ENCODE measurements around the gene MACROD2.

Gene MACROD2

DNA sequence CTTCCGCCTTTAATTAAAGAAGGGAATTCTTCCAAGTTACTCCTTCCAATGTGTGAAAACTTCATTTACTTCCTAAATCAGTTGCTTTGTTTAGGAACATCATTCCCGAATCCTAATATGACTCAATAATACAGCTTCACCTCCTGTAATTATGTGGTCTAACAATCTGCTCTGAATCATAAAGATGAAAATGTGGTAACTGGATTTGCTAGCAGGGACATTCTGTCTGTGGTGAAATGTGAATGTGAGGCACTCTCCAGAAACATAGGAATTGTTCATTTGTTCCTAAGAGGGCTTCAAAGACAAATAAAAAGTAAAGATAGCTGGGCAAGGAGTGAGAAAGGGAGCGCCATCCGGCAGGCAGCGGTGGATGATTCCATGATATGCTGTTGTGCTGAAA is 1899.8 kb downstream of the MACROD2 start:
- Histone ChIP-seq H3K27ac (ENCODE audit: extremely low read depth, low read depth, low read length) (no peak overlapping the region), H3K36me3 (ENCODE audit: control insufficient read depth in 2 of 2, insufficient read depth in 1 of 2, low read length in 2 of 2) (no peaks in the 10 kb centered on the region), H3K4me1 (ENCODE audit: control insufficient read depth, insufficient read depth, low read length) (no peaks in the 10 kb centered on the region), H3K4me3 (ENCODE audit: low read depth, low read length) (no peak overlapping the region), H3K9me3 (ENCODE audit: control insufficient read depth, insufficient read depth, low read depth, low read length) (no peaks in the 10 kb centered on the region)
- ChIA-PET CTCF (interaction anchor here (0.6 kb wide), 1 partner anchor 1572 kb away, joined by 3 read pairs; no protein-coding TSS in a partner anchor), POLR2A (no interaction called here)
- no peak for TF ChIP-seq ZSCAN30 (tag by site-specific recombination; IDR thresholded peaks at IDR 0.05)
- TF ChIP-seq SCRT2 (tag by site-specific recombination; IDR thresholded peaks at IDR 0.05) = no peak
- no peak for TF ChIP-seq ZNF791 (tag by site-specific recombination; IDR thresholded peaks at IDR 0.05)
- no peak for TF ChIP-seq ZNF354C (tag by site-specific recombination; IDR thresholded peaks at IDR 0.05; ENCODE audit: borderline replicate concordance, low read depth)
- no peak for TF ChIP-seq ZNF513 (tag by site-specific recombination; IDR thresholded peaks at IDR 0.05)
- TF ChIP-seq ZFHX2 (tag by site-specific recombination; conservative IDR thresholded peaks at IDR 0.05) = no peak
- no peak for TF ChIP-seq ZNF132 (tag by site-specific recombination; IDR thresholded peaks at IDR 0.05; ENCODE audit: borderline replicate concordance)
- TF ChIP-seq ZNF292 (tag by site-specific recombination; IDR thresholded peaks at IDR 0.05; ENCODE audit: borderline replicate concordance, low read depth) = no peak
- no peak for TF ChIP-seq ZBTB7A (tag by site-specific recombination; IDR thresholded peaks at IDR 0.05; ENCODE audit: low read depth)

DNA sequence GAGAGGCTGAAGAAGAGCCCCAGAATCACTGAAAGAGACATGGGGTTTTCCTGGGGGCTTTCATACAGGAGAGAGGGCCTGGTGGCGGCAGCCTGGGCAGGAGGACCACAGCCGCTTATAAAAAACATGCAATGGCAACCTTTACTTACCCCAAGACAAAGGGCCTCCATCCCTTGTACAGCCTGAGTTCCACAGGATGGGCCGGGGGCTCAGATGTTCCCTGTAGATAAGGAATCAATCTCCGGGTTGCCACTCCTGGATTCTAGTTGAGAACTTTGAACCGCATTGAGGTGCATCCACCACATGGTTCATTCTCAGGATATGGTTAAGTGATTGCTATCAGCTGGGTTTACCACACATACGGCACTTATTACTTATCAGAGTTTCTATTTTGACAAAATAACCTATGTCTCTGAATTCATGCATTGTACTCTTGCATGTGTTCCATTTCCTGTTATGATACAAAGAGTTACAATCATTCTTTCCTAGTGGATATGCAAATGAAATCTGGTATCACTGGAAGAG is 1900.3 kb downstream of the MACROD2 start:
- ChIA-PET POLR2A (no interaction called here), CTCF (interaction anchor here (0.6 kb wide), 1 partner anchor 381 kb away, joined by 3 read pairs; no protein-coding TSS in a partner anchor)
- no peaks in the 10 kb centered on the region for H3K36me3 ChIP-seq (ENCODE audit: control insufficient read depth in 2 of 2, insufficient read depth in 1 of 2, low read length in 2 of 2)
- no peaks in the 10 kb centered on the region for H3K4me1 ChIP-seq (ENCODE audit: control insufficient read depth, insufficient read depth, low read length)
- no peak overlapping the region for H3K27ac ChIP-seq (ENCODE audit: extremely low read depth, low read depth, low read length)
- no peak for TF ChIP-seq ZBTB49 (tag by site-specific recombination; IDR thresholded peaks at IDR 0.05; ENCODE audit: low read depth)
- no peak for TF ChIP-seq ZNF549 (tag by site-specific recombination; IDR thresholded peaks at IDR 0.05)
- H3K9me3 ChIP-seq (ENCODE audit: control insufficient read depth, insufficient read depth, low read depth, low read length) = no peaks in the 10 kb centered on the region
- no peak overlapping the region for H3K4me3 ChIP-seq (ENCODE audit: low read depth, low read length)

- Histone ChIP-seq H3K9me3 (ENCODE audit: control insufficient read depth, insufficient read depth, low read depth, low read length) (no peaks in the 10 kb centered on the region), H3K27ac (ENCODE audit: extremely low read depth, low read depth, low read length) (no peak overlapping the region), H3K4me1 (ENCODE audit: control insufficient read depth, insufficient read depth, low read length) (no peaks in the 10 kb centered on the region), H3K36me3 (ENCODE audit: control insufficient read depth in 2 of 2, insufficient read depth in 1 of 2, low read length in 2 of 2) (no peaks in the 10 kb centered on the region), H3K4me3 (ENCODE audit: low read depth, low read length) (no peak overlapping the region)
- ChIA-PET CTCF (interaction anchor here (0.6 kb wide), 1 partner anchor 1710 kb away, joined by 4 read pairs; no protein-coding TSS in a partner anchor), POLR2A (no interaction called here)
- TF ChIP-seq, protein P1, sequence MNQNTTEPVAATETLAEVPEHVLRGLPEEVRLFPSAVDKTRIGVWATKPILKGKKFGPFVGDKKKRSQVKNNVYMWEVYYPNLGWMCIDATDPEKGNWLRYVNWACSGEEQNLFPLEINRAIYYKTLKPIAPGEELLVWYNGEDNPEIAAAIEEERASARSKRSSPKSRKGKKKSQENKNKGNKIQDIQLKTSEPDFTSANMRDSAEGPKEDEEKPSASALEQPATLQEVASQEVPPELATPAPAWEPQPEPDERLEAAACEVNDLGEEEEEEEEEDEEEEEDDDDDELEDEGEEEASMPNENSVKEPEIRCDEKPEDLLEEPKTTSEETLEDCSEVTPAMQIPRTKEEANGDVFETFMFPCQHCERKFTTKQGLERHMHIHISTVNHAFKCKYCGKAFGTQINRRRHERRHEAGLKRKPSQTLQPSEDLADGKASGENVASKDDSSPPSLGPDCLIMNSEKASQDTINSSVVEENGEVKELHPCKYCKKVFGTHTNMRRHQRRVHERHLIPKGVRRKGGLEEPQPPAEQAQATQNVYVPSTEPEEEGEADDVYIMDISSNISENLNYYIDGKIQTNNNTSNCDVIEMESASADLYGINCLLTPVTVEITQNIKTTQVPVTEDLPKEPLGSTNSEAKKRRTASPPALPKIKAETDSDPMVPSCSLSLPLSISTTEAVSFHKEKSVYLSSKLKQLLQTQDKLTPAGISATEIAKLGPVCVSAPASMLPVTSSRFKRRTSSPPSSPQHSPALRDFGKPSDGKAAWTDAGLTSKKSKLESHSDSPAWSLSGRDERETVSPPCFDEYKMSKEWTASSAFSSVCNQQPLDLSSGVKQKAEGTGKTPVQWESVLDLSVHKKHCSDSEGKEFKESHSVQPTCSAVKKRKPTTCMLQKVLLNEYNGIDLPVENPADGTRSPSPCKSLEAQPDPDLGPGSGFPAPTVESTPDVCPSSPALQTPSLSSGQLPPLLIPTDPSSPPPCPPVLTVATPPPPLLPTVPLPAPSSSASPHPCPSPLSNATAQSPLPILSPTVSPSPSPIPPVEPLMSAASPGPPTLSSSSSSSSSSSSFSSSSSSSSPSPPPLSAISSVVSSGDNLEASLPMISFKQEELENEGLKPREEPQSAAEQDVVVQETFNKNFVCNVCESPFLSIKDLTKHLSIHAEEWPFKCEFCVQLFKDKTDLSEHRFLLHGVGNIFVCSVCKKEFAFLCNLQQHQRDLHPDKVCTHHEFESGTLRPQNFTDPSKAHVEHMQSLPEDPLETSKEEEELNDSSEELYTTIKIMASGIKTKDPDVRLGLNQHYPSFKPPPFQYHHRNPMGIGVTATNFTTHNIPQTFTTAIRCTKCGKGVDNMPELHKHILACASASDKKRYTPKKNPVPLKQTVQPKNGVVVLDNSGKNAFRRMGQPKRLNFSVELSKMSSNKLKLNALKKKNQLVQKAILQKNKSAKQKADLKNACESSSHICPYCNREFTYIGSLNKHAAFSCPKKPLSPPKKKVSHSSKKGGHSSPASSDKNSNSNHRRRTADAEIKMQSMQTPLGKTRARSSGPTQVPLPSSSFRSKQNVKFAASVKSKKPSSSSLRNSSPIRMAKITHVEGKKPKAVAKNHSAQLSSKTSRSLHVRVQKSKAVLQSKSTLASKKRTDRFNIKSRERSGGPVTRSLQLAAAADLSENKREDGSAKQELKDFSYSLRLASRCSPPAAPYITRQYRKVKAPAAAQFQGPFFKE (tag by site-specific recombination; IDR thresholded peaks at IDR 0.05; ENCODE audit: borderline replicate concordance) = no peak
- TF ChIP-seq ZNF501 (tag by site-specific recombination; IDR thresholded peaks at IDR 0.05) (no peak), ZBTB8A (tag by site-specific recombination; IDR thresholded peaks at IDR 0.05) (no peak)
These were observed 1904.7 kb downstream of the MACROD2 start for GRCh38 chr20:15899967-15900366.
